ENCODE measurements around the gene PCP4L1.

GRCh38 chr1:161330346-161330745 lies 71.8 kb downstream of the PCP4L1 start:
- no peak for TF ChIP-seq EZH2 (IDR thresholded peaks at IDR 0.05; ENCODE audit: insufficient read depth, poor library complexity, severe bottlenecking)
- no peak for TF ChIP-seq EZH2phosphoT487 (IDR thresholded peaks at IDR 0.05; ENCODE audit: insufficient read depth, low read depth)

Data from GM23248 (cell line).